Omental fat pad (tissue), 4 donors: ENCODE data around the gene DCTN1. TPM values are rescaled to one million over a fixed set of nuclear protein-coding genes. Genes with fewer than 3 reads are reported as not detected.

ENCODE experiments used
- ATAC-seq: fragments of 150-250 bp; one replicate; pipeline ENCODE4 v1.9.1; 2016; ENCODE audit warnings: mild to moderate bottlenecking, moderate library complexity; ENCODE audit not compliant: low FRiP score
- DNase-seq: peaks from one replicate; pipeline ENCODE4 v3.0.0-alpha.2; 2019; ENCODE audit warnings: low spot score
- total RNA-seq, 4 donors: library from RNA; depleted of rRNA; stranded (reverse); fragments of >200 nt; gene quantifications; one replicate each; pipeline ENCODE4 v1.1.0, GENCODE V29; 2016
- TF ChIP-seq, protein P1 (sequence below), 3 donors: fragments of 450-650 bp; IDR thresholded peaks; one replicate each; pipeline ENCODE4 v1.5.1; 2016 to 2017; ENCODE audit warnings: antibody characterized with exemption in 3 of 3, mild to moderate bottlenecking in 3 of 3, moderate library complexity in 2 of 3

The DCTN1 gene
- total RNA-seq, 4 donors from 2014 or later, result 83.1 to 122 (median 114) TPM

DNA sequence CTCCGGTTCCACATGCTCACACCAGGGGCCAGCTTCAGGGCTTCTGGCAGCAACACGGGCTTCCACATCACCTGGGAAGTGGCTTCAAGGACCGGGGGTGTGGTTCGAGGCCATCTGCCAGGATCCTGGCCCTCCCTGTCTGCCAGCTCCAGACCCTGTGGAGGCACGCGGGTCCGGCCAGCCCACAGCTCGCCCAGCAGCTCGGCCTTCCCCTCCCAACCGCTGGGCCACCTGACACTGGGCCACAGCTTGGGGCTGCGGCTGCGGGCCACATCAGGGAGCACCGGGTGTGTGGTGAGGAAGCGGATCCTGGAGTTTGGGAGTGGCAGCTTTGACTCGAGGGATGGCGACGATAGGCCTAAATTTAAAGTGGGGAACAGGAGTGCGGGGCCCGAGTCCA lies 34.3 kb upstream of the DCTN1 start:
- TF ChIP-seq, protein P1, sequence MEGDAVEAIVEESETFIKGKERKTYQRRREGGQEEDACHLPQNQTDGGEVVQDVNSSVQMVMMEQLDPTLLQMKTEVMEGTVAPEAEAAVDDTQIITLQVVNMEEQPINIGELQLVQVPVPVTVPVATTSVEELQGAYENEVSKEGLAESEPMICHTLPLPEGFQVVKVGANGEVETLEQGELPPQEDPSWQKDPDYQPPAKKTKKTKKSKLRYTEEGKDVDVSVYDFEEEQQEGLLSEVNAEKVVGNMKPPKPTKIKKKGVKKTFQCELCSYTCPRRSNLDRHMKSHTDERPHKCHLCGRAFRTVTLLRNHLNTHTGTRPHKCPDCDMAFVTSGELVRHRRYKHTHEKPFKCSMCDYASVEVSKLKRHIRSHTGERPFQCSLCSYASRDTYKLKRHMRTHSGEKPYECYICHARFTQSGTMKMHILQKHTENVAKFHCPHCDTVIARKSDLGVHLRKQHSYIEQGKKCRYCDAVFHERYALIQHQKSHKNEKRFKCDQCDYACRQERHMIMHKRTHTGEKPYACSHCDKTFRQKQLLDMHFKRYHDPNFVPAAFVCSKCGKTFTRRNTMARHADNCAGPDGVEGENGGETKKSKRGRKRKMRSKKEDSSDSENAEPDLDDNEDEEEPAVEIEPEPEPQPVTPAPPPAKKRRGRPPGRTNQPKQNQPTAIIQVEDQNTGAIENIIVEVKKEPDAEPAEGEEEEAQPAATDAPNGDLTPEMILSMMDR (IDR thresholded peaks at IDR 0.05), result no peak
- ATAC-seq (no peak), DNase-seq (no peak)

DNA sequence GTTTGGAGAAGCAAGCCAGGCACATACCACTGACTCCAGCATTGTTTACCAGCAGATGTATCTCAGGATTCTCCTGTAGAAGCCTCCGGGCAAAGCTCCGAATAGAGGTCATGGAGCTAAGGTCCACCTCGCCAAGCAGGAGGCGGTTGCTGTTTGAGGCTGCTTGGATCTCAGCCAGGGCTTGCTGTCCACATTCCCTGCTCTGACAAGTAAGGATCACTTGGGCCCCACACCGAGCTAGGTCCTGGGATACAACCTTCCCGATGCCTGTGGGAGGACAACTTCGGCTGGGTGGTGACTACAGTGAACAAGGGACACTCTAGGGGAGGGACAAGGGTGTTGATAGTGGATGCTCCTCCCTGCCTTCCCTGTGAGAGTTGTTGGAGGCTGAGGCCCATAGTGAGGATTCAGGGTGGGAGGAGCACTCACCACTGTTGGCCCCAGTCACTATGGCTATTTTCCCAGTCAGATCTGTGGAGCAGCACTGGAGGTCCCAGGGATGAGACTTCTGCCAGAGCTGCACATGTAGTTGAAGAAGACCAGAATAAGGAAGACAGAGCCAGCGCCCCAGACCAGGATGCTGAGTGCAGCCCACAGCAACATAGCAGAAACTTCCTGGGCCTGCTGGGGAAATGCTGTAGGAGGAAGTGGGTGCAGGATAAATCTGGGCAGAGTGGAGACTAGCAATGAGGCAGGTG lies 33.0 kb upstream of the DCTN1 start:
- TF ChIP-seq, protein P1 (IDR thresholded peaks at IDR 0.05), result no peak
- ATAC-seq (no peak), DNase-seq (no peak)

DNA sequence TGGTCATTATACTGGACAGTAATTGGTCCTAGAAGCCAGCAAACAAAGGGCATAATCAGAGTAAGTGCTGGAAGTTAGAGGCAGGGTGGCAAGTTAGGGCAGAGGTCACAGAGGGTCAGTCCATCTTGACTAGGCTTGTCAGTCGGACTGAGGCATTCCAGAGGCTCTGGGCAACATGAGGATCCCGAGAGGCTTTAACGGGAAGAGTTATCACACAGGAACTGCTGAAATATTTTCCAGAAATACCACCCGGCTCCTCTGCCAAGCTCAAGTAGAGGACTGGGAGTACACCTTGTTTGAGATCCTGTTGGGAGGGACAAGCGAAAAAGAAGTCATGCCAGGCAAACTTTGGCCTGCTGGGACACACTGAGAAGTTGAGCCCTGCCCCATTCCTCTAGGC lies 27.6 kb upstream of the DCTN1 start:
- TF ChIP-seq, protein P1 (IDR thresholded peaks at IDR 0.05), result no peak
- no peak for ATAC-seq
- no peak for DNase-seq

DNA sequence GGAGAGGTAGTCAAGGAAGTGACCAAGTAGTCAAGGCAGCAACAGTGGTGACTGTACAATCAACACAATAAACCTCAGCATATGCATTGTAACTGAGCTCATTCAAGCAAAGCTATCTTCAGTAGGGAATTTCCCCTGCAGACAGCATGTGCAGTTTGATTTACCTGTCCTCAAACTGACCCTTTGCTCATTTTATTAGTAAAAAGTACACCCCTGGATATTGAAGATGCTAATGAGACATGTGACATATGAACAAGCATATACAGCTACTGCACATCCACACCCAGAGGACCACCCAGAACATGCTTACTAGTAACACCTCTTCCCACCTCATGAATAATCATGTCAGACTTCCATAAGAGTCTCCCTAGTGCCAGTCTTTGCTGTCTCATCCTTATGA lies 25.9 kb upstream of the DCTN1 start:
- ATAC-seq, result no peak
- no peak for DNase-seq
- TF ChIP-seq, protein P1 (IDR thresholded peaks at IDR 0.05), result no peak

DNA sequence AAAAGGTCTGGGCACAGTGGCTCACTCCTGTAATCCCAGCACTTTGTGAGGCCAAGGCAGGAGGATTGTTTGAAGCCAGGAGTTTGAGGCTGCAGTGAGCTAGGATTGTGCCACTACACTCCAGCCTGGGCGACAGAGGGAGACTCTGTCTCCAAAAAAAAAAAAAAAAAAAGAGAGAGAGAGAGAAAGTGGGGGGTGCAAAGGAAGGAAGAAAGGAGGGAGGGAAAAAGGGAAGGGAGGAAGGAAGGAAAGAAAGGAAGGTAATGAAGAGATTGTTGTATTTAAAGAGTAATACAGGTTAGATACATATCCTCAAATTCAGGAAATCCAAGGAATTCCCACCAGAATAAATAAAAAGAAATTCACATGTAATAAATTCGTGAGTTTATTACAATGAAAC lies 21.8 kb upstream of the DCTN1 start:
- no peak for ATAC-seq
- TF ChIP-seq, protein P1 (IDR thresholded peaks at IDR 0.05), result no peak
- DNase-seq, result no peak

DNA sequence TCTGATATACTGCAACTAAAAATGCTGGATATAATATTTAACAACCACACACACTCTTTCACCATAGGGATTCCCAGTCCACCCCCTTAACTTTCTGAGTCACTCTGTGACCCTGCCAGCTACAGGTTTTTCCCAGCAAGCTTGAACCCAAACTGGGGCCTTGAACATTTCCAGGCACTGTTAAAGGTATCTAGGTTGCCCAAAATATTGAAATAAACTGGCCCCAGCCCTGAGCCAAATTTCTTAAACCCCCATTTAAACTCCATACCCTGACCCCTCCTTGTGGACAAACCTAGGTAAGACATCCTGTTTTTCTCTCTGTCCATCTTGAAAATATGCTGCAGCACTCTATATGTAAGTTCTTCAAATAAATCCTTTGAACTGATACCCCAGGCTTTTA lies 19.7 kb upstream of the DCTN1 start:
- no peak for DNase-seq
- TF ChIP-seq, protein P1 (IDR thresholded peaks at IDR 0.05), result no peak
- ATAC-seq, result no peak

DNA sequence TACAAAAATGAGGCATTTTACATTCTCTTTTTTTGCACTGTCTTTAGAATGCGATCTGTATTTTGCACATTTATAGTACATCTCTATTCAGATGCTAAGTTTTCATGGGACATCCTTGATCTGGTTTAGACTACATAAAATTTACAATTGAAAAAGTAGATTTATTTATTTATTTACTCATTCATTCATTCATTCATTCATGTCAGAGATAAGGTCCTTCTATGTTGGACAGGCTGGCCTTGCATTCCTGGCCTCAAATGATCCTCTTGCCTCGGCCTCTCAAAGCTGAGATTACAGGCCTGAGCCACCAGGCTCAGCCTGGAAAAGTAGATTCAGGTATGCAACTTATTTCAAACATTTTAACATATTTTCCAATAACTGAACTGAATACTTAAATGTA lies 16.0 kb upstream of the DCTN1 start:
- no peak for DNase-seq
- TF ChIP-seq, protein P1 (IDR thresholded peaks at IDR 0.05), result no peak
- ATAC-seq, result no peak
